ENCODE data around the gene XKR3. TPM values are rescaled to one million over a fixed set of nuclear protein-coding genes. Genes with fewer than 3 reads are reported as not detected.
"Not testable (repeated sequence)": the region's sequence is repeated elsewhere in the genome, so short reads cannot be mapped to it uniquely, and the experiment has no call there.

XKR3 gene
- total RNA-seq, 3 donors from 2014 or later = not detected

GRCh38 chr22:16747266-16748159 lies 77.7 kb downstream of the XKR3 start:
- H3K4me3 Mint-ChIP-seq; H3K36me3 Mint-ChIP-seq (ENCODE audit: insufficient read depth); H3K27me3 Mint-ChIP-seq (ENCODE audit: low read depth); H3K9me3 Mint-ChIP-seq; DNase-seq; ATAC-seq; H3K4me1 Mint-ChIP-seq (ENCODE audit: low read depth): not testable (repeated sequence)

GRCh38 chr22:16734271-16734670 lies 90.9 kb downstream of the XKR3 start:
- not testable (repeated sequence) for DNase-seq; H3K4me3 Mint-ChIP-seq; H3K36me3 Mint-ChIP-seq (ENCODE audit: insufficient read depth); H3K27me3 Mint-ChIP-seq (ENCODE audit: low read depth); H3K4me1 Mint-ChIP-seq (ENCODE audit: low read depth); ATAC-seq; H3K9me3 Mint-ChIP-seq

Other genes starting within 250 kb of the XKR3 start
- gene CCT8L2, start 232.6 kb downstream of the XKR3 start, total RNA-seq = under 1 TPM in 1 of 3 donors, not detected in 2; 0.08 TPM
- not detected for gene GAB4, start 182.8 kb upstream of the XKR3 start, total RNA-seq

All from activated T-cell treated with anti-CD3 and anti-CD28 coated beads, Interleukin-2, amount 50 U/mL, for 4 hours (primary cell).